Measurements from ENCODE around the gene KRT38.

The KRT38 gene

GRCh38 chr17:41440531-41441033, at the start of gene KRT38:
KRT38 (minus strand) TSS chr17:41440983; CDS start chr17:41440921, 62 bp downstream.
- no peak for DNase-seq (ENCODE audit: low read depth in 2 of 2)

- DNase-seq (ENCODE audit: low read depth in 2 of 2) = no peak
Measured at GRCh38 chr17:41489531-41489930, 48.7 kb upstream of the KRT38 start, which contains the start of gene KRT36. KRT36 (minus strand) TSS chr17:41489910; CDS start chr17:41489864, 46 bp downstream.

- peak; percentile 43 to 49 for DNase-seq (ENCODE audit: low read depth in 2 of 2)
Measured at GRCh38 chr17:41486809-41487530, 46.2 kb upstream of the KRT38 start.

GRCh38 chr17:41486316-41486715, 45.5 kb upstream of the KRT38 start:
- DNase-seq (ENCODE audit: low read depth in 2 of 2) = no peak

- no peak for DNase-seq (ENCODE audit: low read depth in 2 of 2)
Measured at GRCh38 chr17:41484920-41485904, 44.4 kb upstream of the KRT38 start.

DNA sequence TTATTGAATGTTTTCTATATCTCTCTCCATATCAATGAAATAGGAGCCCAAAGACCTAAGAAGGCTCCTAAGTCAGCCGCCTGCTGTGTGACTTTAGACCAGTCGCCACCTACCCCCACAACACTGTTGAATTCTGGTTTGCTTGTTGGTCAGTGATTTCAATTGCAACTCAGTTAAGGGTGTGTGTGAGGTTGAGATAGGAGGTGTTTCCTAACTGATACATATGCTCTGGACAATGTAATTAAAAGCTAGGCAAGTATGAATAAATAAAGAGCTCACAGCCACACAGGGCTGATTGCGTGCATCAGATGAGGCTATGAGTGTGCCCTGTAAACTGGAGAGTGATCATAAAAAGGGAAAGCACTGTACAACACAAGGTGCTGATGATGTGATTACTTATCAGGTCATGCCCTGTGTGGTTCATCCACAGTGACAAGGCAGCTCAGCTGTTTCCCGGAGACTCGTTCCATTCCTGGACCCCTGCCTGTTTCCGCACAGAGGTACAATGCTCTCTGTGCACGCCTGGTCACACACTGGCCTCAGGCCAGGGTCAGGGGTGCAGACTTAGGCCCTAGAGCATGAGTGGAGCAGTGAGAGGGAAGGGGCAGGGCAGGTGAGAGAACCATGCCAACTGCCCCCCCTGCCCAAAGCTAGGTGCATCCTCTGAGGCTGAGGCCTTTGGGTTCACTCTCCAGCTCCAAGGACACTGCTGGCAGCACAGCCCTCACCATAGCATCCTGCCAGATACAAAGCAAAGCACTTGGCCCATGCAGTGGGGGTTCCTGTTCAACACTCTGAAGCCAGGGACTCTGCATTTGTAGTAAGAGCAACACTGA, 43.4 kb upstream of the KRT38 start:
- no peak for DNase-seq (ENCODE audit: low read depth in 2 of 2)

DNA sequence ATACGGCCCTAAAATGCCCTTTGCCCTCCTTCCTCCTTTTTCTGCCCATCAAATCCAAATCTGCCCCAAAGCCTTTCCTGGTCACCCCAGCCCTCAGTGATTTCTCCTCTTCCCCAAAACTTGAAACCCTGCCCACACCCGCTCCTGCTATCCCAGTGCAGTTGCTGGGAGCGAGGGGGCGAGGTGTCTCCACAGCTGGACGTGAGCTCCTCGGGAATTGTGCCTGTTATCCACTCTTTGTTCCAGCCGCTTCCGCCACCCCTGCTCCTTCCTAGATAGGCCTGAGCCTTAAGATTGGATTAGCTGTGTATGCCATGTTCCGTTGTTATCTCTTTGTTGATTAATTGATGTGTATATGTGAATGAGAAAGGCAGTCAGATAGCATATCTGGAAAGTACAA, 42.7 kb upstream of the KRT38 start:
- DNase-seq (ENCODE audit: low read depth in 2 of 2) = no peak

- no peak for DNase-seq (ENCODE audit: low read depth in 2 of 2)
Measured at GRCh38 chr17:41481036-41481435, 40.3 kb upstream of the KRT38 start, which contains the start of gene KRT35. KRT35 (minus strand) TSS chr17:41481151; CDS start chr17:41481097, 54 bp downstream.

GRCh38 chr17:41480581-41480980, 39.8 kb upstream of the KRT38 start:
- DNase-seq (ENCODE audit: low read depth in 2 of 2) = no peak

DNA sequence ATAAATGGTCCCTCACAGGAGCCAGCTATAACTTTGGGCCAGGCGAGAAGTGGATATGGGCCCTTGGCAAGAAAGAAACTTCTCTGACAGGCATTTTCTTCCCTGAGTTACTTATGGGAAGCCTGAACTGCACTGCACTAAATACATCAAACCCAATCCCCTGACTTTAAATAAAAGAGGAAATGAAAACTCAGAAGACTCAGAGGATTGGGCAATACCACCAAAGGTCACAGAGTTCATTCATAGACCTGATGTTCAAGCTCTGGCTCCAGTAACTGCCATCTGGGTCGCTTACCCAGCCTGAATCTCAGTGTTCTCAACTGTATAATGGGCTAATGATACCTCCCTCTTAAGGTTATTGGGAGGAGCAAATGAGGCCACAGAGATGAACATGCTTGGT, 39.4 kb upstream of the KRT38 start:
- no peak for DNase-seq (ENCODE audit: low read depth in 2 of 2)

- DNase-seq (ENCODE audit: low read depth in 2 of 2) = no peak
Measured at GRCh38 chr17:41478237-41478636, 37.5 kb upstream of the KRT38 start.

- no peak for DNase-seq (ENCODE audit: low read depth in 2 of 2)
Measured at GRCh38 chr17:41476866-41477815, 36.4 kb upstream of the KRT38 start.

DNA sequence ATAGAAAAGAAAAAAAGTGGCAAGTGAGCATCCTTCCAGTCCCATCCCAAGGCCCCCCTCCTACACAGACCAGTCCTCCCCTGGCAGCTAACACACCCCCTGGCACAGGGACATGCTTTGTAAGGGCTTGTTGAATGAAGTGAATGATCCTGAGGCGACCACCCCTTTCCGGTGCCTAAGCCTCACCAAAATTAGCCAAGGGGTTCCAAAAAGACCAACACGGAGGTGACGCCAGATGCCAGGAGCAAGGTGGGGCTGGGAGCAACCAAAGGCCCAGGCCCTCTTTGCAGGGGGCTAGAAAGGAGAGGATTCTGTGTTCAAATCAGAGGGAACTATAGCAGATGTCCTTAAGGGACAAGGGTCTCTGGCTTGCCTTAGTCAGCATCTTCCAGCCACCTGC, 34.6 kb upstream of the KRT38 start:
- no peak for DNase-seq (ENCODE audit: low read depth in 2 of 2)

DNA sequence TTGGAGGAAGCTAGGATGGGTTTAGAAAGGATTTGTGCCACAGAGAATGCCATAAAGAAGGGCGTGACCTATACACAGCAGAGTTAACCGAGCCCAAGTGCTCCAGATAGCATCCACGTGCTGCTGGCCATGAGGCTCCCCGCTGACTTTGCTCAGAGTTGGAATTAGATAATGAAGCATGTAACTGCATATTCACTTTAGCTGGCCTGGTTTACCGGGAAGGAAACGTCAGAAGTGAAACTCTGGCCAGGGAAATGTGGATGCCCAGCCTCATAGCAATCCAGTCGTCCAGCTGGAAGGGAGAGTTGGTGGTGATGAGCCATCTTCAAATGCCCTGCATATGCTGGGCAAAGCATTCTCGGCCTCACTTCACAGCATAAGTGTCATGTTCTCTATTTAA, 34.1 kb upstream of the KRT38 start:
- DNase-seq (ENCODE audit: low read depth in 2 of 2) = no peak

DNA sequence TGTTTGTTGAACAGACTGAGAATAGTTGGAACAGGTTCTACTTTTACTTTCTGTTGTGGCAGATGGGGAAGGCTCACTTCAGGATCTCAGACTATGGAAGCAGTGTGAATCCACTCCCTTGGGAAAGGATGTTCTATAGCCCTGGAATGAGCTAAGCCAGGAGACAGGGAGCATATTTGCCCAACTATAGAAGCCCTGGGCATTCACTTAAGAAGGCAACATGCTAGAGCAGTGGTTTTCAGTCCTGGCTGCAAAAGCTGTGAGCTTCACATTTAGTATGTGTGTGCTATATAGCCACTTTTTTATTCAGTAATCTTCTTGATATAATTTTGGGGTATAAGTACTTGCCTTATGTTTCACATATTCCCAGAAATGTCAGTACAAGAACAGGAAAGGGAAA, 27.6 kb upstream of the KRT38 start:
- DNase-seq (ENCODE audit: low read depth in 2 of 2) = no peak

DNA sequence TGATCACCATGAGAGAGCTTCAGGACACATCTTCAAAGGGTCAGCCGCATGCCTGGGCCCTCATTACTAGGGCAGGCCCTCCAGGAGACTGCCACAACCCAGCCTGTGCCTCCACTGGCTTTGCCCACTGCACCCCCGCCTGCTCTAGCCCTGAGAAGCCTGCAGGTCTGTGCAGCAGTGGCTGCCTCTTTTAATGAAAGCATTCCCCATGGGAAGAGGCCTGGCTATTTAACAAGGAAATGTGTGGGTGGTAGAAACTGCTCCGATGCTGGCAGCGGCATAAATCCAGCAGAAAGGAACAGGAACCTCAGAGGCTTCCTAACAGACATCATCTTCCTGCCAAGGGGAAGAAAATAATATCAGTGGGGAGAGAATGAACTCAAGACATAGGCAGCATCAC, 26.8 kb upstream of the KRT38 start:
- DNase-seq (ENCODE audit: low read depth in 2 of 2) = no peak

GRCh38 chr17:41466988-41467387, 26.2 kb upstream of the KRT38 start, which contains the start of gene KRT32:
KRT32 (minus strand) TSS chr17:41467386; CDS start chr17:41467325, 61 bp downstream.
- DNase-seq (ENCODE audit: low read depth in 2 of 2) = no peak

DNA sequence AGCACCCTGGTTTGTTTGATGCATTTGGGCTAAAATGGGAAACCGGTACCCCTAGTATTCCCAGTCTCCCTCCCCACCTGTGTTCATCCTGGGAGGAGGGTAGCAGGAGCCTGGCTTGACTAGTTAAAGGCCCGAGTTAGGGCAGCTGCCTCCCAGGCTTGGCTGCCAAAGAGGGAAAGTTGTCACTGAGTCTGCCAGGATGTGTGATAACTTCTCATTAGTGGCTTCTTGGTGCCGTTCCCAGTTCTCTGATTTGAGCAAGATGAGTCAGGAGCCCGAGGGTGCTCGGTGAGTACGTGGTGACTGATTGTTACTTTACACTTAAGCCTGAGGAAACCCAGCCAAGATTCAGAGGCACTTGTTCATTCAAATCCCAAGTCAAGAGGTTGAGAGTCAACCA, 23.9 kb upstream of the KRT38 start:
- no peak for DNase-seq (ENCODE audit: low read depth in 2 of 2)

DNA sequence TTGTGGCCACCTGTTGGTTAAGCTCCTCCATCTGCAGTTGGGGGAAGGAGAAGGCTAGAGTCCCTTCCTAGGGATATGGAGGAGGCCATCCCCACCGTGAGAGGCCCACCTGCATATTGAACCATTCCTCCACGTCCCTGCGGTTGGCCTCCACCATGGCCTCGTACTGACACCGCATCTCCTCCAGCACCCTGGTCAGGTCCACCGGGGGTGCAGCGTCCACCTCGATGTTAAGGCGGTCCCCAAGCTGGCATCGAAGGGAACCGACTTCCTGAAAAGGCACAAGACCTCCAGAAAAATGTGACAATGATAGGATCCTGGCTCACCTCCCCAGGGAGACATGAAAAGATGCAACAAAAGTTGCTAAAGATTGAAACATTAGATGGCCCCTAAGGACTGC, 23.4 kb upstream of the KRT38 start:
- DNase-seq (ENCODE audit: low read depth in 2 of 2) = no peak

DNA sequence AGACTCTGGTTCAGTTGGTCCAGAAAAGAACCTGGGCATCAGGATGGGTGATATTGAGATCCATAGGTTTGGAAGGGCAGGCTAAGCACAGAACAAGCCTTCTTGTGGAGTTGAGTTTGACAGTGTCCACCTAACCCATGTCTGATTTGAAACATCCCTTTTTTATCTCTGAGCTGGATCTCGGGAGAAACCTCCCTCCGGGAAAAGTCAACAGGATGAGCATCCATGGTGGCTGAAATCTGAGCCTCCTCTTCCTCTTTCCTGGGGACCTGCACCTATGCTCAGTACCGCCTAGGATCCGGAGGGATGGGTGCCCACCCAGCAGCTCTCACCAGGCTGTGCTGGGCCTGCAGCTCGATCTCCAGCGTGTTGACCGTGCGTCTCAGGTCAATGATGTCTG, 23.0 kb upstream of the KRT38 start:
- no peak for DNase-seq (ENCODE audit: low read depth in 2 of 2)
